HG02588 (cell line): Measurements from ENCODE around the gene SLC11A2.
"Not testable (repeated sequence)": the region's sequence is repeated elsewhere in the genome, so short reads cannot be mapped to it uniquely, and the experiment has no call there.

Experiments used
- ATAC-seq: cut with Tn5 transposase; IDR thresholded peaks from one replicate; pipeline ENCODE4 v1.9.1; 2021; ENCODE audit warnings: mild to moderate bottlenecking, moderate library complexity; ENCODE audit not compliant: unreplicated experiment

Gene SLC11A2

GRCh38 chr12:51027342-51027835, 1.2 kb upstream of the SLC11A2 start:
- ATAC-seq, result no peak

DNA sequence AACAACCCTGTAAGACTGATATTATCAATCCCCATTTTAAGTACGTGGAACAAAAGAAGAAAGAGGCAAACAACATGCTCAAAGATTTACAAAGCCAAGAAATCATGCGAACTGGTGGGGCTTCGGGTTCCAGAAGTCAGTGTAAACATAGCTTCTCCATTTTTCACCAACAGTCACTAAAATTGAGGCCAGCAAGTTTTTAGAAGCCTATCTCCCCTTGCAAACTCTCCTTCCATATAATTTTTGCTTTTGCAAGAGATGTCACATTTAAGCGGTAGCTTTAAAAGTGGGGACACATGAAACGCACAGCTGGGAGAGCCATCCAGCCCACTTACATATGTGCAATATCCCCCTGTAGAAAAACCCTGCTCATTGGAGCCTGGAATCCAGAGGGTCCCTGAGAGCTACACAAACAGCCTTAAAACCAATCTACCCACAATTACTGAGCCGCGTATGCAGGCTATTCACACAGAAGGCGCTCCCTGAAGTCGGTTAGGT, 797 bp downstream of the SLC11A2 start:
- no peak for ATAC-seq

- ATAC-seq, result no peak
Observed at GRCh38 chr12:51023625-51024382, 2.4 kb downstream of the SLC11A2 start.

DNA sequence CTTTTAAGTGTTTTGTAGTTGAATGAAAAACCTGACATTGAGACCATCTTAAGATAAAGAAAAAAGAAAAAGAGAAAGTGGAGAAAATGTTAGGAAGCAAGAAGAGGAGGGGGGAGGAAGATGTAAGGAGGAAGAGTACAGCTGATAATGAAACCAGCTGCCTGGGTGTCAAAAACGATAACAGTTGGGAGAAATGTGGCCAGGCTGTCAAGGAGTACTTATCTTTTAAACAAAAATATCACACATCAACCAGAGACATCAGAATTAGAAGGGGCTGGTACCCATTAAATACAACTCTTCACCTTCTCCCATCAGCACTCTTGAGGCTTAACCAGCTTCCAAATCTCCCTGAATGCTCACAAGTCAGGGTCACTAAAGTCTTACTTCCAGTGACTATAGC, 4.5 kb downstream of the SLC11A2 start:
- no peak for ATAC-seq

DNA sequence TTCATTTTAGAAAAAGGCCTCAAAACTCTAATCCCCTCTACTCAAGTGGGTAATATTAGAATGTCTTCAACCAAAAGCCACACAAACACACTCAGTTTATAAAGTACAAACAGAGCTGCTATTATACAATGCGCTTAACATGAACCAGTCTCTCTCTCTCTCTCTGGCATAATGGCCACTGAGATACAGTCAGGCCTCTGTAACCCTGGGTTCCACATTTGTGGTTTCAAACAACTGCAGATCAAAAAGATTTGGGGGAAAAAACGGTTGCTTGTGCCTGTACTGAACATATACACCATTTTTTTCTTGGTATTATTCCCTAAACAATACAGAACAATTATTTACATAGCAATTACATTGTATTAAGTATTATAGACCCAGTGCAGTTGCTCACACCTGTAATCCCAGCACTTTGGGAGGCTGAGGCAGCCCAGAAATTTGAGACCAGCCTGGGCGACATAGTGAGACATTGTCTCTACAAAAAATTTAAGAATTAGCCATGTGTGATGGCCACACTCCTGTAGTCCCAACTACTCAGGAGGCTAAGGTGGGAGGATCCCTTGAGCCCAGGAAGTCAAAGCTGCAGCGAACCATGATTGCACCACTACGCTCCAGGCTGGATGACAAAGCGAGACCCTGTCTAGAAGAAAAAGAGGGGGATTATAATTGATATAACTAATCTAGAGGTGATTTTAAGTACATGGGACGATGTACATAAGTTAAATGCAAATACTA, 5.6 kb downstream of the SLC11A2 start:
- no peak for ATAC-seq

DNA sequence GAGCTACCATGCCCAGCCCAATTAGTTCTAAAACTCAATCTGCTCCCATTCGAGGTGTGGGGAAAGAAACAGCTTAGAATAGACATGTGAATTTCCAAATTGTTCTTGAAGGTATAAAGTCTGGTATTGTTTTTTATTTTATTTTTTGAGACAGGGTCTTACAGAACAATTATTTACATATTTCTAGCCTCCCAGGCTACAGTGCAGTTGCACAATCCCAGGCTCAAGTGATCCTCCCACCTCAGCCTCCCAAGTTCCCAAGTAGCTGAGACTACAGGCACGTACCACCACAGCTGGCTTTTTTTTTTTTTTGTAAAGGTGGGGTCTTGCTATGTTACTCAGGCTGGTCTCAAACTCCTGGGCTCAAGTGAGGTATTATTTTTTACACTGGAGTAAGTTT, 6.3 kb downstream of the SLC11A2 start:
- no peak for ATAC-seq

DNA sequence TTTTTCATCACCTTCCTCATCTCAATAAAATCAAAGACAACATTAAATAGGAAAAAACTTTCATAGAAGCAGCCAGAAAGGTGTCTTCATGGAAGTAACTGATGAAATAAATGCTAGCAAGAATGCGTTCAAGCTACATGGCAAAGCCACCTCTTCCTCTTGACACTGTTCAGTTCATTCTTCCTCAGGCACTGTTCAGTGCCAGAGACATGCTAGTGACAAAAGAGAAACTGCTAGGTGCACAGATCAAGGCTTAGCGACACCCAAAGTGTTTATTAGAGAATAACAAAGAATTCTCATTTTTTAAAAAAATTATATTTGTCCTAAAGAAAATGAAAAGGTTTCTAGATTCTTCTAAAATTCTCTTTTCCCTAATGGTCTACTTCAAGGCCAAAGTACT, 7.2 kb downstream of the SLC11A2 start:
- ATAC-seq, result no peak

DNA sequence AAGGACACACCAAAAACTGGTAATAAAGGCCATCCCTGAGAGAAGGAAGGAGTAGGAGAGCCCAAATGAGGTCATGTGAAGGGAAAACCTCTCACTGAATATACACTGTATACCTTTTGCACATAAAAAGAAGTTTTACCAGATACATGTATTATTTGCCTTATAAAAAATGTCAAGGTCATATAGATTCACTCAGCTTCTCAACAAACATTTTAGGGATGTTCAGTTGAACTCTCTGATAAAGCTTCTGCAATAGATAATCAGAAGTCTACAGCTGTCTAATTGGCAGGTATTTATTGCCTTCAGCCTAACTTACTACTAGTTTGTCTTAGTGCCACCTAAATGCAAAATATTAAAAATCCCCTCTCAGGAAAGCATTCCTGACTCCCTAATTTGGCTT, 8.7 kb downstream of the SLC11A2 start:
- no peak for ATAC-seq

GRCh38 chr12:51014467-51014866, 11.7 kb downstream of the SLC11A2 start:
- not testable (repeated sequence) for ATAC-seq

GRCh38 chr12:51013441-51013840, 12.7 kb downstream of the SLC11A2 start:
- ATAC-seq, result no peak

- ATAC-seq, result no peak
Observed at GRCh38 chr12:51012570-51013236, 13.5 kb downstream of the SLC11A2 start.

GRCh38 chr12:51011955-51012354, 14.2 kb downstream of the SLC11A2 start:
- no peak for ATAC-seq

DNA sequence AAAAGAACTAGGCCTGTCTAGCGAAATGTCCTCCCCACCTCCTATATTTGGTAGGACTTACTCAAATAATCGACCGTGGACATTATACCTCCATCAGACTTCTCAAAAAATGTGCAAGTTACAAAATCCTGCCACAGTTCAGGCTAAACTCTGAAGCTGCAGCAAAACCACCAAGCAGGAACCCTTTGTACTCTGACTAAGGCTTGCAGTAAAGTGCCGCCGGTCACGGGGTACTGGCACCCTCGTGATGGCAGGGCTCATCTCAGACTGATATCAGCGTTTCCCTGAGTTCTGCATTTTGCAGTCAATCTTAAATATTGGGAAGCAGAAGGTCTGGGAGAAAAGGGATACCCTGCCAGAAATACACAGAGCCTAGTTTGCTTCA, 17.1 kb downstream of the SLC11A2 start:
- ATAC-seq, result no peak

DNA sequence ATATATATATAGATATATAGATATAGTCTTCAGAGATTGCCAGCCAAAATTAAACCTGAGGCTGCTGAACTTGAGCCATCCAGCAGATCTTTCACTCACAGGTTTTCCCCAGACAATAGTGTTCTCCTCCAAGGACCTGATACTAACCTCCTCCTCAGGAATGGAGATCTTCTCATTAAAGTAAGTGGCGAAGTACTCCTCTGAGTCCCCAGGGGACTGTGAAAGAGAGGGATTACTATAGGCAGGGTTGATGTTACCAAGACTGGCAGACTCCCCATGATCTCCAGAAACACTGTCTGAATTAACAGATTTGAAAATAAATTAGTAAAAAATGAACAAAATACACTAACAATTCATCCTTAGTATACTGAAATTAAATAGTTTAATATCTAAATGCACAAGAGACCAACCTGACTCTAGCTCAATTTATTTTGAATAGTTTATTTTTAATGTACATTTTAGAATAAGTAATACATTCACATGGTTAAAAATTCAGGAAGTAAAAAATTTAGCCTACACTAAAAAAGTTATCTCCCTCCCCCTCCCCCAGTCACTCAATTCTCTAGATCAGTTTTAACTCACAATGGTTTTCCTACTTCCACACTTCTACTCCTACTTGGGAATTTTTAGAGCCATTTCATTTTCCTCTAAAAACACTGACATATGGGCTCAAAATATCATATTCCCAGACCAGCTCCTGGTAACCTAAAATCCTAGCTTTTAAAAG, 17.7 kb downstream of the SLC11A2 start:
- ATAC-seq, result no peak

GRCh38 chr12:51005671-51006070, 20.5 kb downstream of the SLC11A2 start:
- ATAC-seq, result no peak

GRCh38 chr12:51005030-51005429, 21.2 kb downstream of the SLC11A2 start:
- ATAC-seq, result no peak

DNA sequence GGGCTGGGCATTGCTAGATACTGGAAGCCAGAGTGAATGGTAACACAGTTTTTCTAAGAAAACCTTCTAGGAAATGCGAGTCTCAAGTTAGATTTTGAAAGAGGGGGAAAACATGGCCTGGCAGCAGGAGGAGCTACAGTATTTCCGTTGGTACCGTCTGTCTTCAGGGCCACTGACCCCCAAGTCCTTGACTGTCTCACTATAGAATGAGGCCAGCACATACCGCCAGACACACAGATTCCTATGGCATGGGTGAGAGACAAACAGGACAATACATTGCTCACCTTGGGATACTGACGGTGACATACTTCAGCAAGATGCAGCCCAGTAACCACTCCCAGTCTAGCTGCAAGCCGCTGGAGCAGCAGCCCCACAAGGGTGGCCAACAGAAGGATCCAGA, 21.7 kb downstream of the SLC11A2 start:
- ATAC-seq, result no peak

DNA sequence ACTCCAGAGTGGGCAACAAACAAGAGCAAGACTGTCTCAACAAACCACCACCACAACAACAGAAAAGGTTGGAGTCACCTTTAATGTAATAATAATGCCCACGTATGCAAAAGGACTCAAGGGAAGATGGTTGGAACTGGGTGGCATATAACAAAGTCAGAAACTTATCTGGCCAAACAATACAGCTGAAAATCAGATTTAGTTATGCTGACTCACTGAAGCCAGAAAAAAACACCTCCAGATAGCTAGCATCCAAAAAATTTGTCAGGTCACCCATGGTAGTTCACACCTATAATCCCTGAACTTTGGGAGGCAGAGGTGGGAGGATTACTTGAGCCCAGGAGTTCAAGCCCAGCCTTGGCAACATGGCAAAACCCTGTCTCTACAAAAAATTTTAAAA, 24.4 kb downstream of the SLC11A2 start:
- ATAC-seq, result no peak

DNA sequence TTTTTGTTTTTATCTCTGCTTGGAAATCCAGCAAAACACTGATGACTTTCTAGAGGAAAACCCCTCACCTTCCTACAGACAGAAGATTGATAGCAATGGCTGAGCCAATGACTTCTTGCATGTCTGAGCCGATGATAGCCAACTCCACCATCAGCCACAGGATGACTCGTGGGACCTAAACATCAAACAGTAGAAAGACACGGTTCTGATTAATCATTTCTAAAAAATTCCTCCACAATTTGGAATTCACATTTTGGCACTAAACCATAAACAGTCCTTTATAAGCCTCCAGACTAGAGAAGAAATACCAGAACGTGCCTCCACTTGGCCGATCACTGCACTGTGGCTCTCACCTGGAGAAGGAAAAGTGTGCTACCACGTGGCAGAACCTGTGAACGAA, 25.9 kb downstream of the SLC11A2 start:
- ATAC-seq, result no peak

DNA sequence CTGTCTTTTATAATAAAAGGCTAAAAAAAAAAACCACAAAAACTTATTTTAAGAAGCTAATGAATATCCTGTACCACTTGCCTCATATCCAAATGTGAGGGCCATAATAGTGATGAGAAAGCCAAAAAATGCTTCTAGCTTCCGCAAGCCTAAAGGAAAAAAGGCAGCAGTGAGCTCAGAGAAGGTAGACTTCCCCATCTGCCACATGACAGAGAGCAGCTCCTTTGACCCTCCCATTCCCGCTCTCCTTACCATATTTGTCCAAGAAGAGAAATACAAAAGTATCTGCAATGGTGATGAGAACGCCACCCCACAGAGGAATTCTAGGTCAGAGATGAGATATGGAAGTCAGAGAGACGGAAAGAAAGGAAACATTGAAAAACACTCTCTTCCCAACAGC, 27.1 kb downstream of the SLC11A2 start:
- ATAC-seq, result no peak

GRCh38 chr12:50992819-50993218, 33.4 kb downstream of the SLC11A2 start:
- ATAC-seq, result no peak
